ENCODE data around the gene CENPB.
A peak's percentile ranks its signal among the peaks of the same experiment; 100 is the strongest.

CENPB gene

GRCh38 chr20:3785240-3786125, 1.1 kb downstream of the CENPB start:
- H3K27ac ChIP-seq: peak overlapping the region; percentile 80
- TF ChIP-seq CTCF (IDR thresholded peaks at IDR 0.05) (0 out of 2 replicates have a peak, but pooled peaks have one; percentile 7), ZFX (IDR thresholded peaks at IDR 0.05; ENCODE audit: borderline replicate concordance) (no peak)

- TF ChIP-seq CTCF (IDR thresholded peaks at IDR 0.05) (no peak), ZFX (IDR thresholded peaks at IDR 0.05; ENCODE audit: borderline replicate concordance) (no peak)
- H3K27ac ChIP-seq: peak overlapping the region; percentile 80
Observed at GRCh38 chr20:3784863-3785239, 1.7 kb downstream of the CENPB start.

- H3K27ac ChIP-seq: peak overlapping the region; percentile 80
- TF ChIP-seq ZFX (IDR thresholded peaks at IDR 0.05; ENCODE audit: borderline replicate concordance): no peak
- TF ChIP-seq CTCF (IDR thresholded peaks at IDR 0.05): no peak
Observed at GRCh38 chr20:3784216-3784853, 2.2 kb downstream of the CENPB start.

- TF ChIP-seq CTCF (IDR thresholded peaks at IDR 0.05) (no peak), ZFX (IDR thresholded peaks at IDR 0.05; ENCODE audit: borderline replicate concordance) (no peak)
- H3K27ac ChIP-seq: peak overlapping the region; percentile 80
Observed at GRCh38 chr20:3783511-3784195, 2.9 kb downstream of the CENPB start.

- H3K27ac ChIP-seq: peak overlapping the region; percentile 80
- TF ChIP-seq ZFX (IDR thresholded peaks at IDR 0.05; ENCODE audit: borderline replicate concordance) (no peak), CTCF (IDR thresholded peaks at IDR 0.05) (no peak)
Observed at GRCh38 chr20:3783068-3783489, 3.5 kb downstream of the CENPB start.

- TF ChIP-seq ZFX (IDR thresholded peaks at IDR 0.05; ENCODE audit: borderline replicate concordance): no peak
- no peak for TF ChIP-seq CTCF (IDR thresholded peaks at IDR 0.05)
- peak overlapping the region; percentile 80 for H3K27ac ChIP-seq
Observed at GRCh38 chr20:3782597-3782996, 3.9 kb downstream of the CENPB start.
